ENCODE measurements around the gene MAB21L3. TPM values are rescaled to one million over a fixed set of nuclear protein-coding genes. Genes with fewer than 3 reads are reported as not detected.

MAB21L3 gene
- total RNA-seq, 1 donor from 2014 or later: not detected

GRCh38 chr1:116168277-116169032 is 57.3 kb downstream of the MAB21L3 start:
- intact Hi-C loops (cut with micrococcal nuclease): loop anchor here (1.0 kb wide), 2 partner anchors 16 to 29 kb away; no protein-coding TSS in a partner anchor
- DNase-seq: peak; percentile 95
- Mint-ChIP-seq H3K4me3 (peak overlapping the region; percentile 85), H3K4me1 (peaks cover 9% of the 10 kb centered on the region), H3K9me3 (no peaks in the 10 kb centered on the region), H3K27me3 (peaks cover 25% of the 10 kb centered on the region), H3K36me3 (ENCODE audit: low read depth) (no peaks in the 10 kb centered on the region), H3K27ac (peak overlapping the region; percentile 76)

GRCh38 chr1:116169898-116170297 is 58.7 kb downstream of the MAB21L3 start:
- H3K36me3 Mint-ChIP-seq (ENCODE audit: low read depth): no peaks in the 10 kb centered on the region
- no peak overlapping the region for H3K27ac Mint-ChIP-seq
- intact Hi-C loops (cut with micrococcal nuclease): no loop called here
- H3K4me1 Mint-ChIP-seq: peaks cover 9% of the 10 kb centered on the region
- no peak for DNase-seq
- no peaks in the 10 kb centered on the region for H3K9me3 Mint-ChIP-seq
- no peak overlapping the region for H3K4me3 Mint-ChIP-seq
- peaks cover 22% of the 10 kb centered on the region for H3K27me3 Mint-ChIP-seq

- H3K36me3 Mint-ChIP-seq (ENCODE audit: low read depth): no peaks in the 10 kb centered on the region
- H3K27me3 Mint-ChIP-seq: peaks cover 19% of the 10 kb centered on the region
- no peaks in the 10 kb centered on the region for H3K9me3 Mint-ChIP-seq
These were observed 59.8 kb downstream of the MAB21L3 start for GRCh38 chr1:116170721-116171589.

GRCh38 chr1:116172666-116173065 is 61.5 kb downstream of the MAB21L3 start:
- H3K4me1 Mint-ChIP-seq: peaks cover 7% of the 10 kb centered on the region
- DNase-seq: no peak
- no peaks in the 10 kb centered on the region for H3K9me3 Mint-ChIP-seq
- no peak overlapping the region for H3K27ac Mint-ChIP-seq
- peaks cover 24% of the 10 kb centered on the region for H3K27me3 Mint-ChIP-seq
- no peaks in the 10 kb centered on the region for H3K36me3 Mint-ChIP-seq (ENCODE audit: low read depth)
- intact Hi-C loops (cut with micrococcal nuclease): no loop called here
- no peak overlapping the region for H3K4me3 Mint-ChIP-seq

More at GRCh38 chr1:116170721-116171589, 59.8 kb downstream of the MAB21L3 start:
- Mint-ChIP-seq H3K4me3 (no peak overlapping the region), H3K27ac (no peak overlapping the region), H3K4me1 (peaks cover 9% of the 10 kb centered on the region)
- intact Hi-C loops (cut with micrococcal nuclease): no loop called here
- no peak for DNase-seq

- intact Hi-C loops (cut with micrococcal nuclease): no loop called here
- Mint-ChIP-seq H3K27ac (no peak overlapping the region), H3K27me3 (peaks cover 19% of the 10 kb centered on the region), H3K36me3 (ENCODE audit: low read depth) (no peaks in the 10 kb centered on the region), H3K9me3 (no peaks in the 10 kb centered on the region), H3K4me3 (no peak overlapping the region), H3K4me1 (no peaks in the 10 kb centered on the region)
- DNase-seq: no peak
These were observed 64.4 kb downstream of the MAB21L3 start for GRCh38 chr1:116175611-116176010.

GRCh38 chr1:116176306-116176789 is 65.1 kb downstream of the MAB21L3 start:
- Mint-ChIP-seq H3K4me1 (no peaks in the 10 kb centered on the region), H3K36me3 (ENCODE audit: low read depth) (no peaks in the 10 kb centered on the region), H3K27me3 (peaks cover 17% of the 10 kb centered on the region), H3K9me3 (no peaks in the 10 kb centered on the region), H3K4me3 (no peak overlapping the region), H3K27ac (no peak overlapping the region)
- DNase-seq: no peak
- intact Hi-C loops (cut with micrococcal nuclease): no loop called here

GRCh38 chr1:116177861-116178260 is 66.7 kb downstream of the MAB21L3 start:
- H3K9me3 Mint-ChIP-seq: no peaks in the 10 kb centered on the region
- H3K27me3 Mint-ChIP-seq: peaks cover 8% of the 10 kb centered on the region
- H3K27ac Mint-ChIP-seq: no peak overlapping the region
- H3K36me3 Mint-ChIP-seq (ENCODE audit: low read depth): no peaks in the 10 kb centered on the region
- intact Hi-C loops (cut with micrococcal nuclease): no loop called here
- no peaks in the 10 kb centered on the region for H3K4me1 Mint-ChIP-seq
- DNase-seq: no peak
- H3K4me3 Mint-ChIP-seq: no peak overlapping the region

GRCh38 chr1:116178837-116179236 is 67.6 kb downstream of the MAB21L3 start:
- no peak for DNase-seq
- no peaks in the 10 kb centered on the region for H3K9me3 Mint-ChIP-seq
- intact Hi-C loops (cut with micrococcal nuclease): no loop called here
- no peaks in the 10 kb centered on the region for H3K36me3 Mint-ChIP-seq (ENCODE audit: low read depth)
- no peak overlapping the region for H3K27ac Mint-ChIP-seq
- peaks cover 11% of the 10 kb centered on the region for H3K27me3 Mint-ChIP-seq
- no peak overlapping the region for H3K4me3 Mint-ChIP-seq
- no peaks in the 10 kb centered on the region for H3K4me1 Mint-ChIP-seq

- intact Hi-C loops (cut with micrococcal nuclease): no loop called here
- Mint-ChIP-seq H3K4me1 (no peaks in the 10 kb centered on the region), H3K27ac (no peak overlapping the region), H3K9me3 (no peaks in the 10 kb centered on the region), H3K27me3 (peaks cover 16% of the 10 kb centered on the region), H3K4me3 (no peak overlapping the region), H3K36me3 (ENCODE audit: low read depth) (no peaks in the 10 kb centered on the region)
- no peak for DNase-seq
These were observed 68.2 kb downstream of the MAB21L3 start for GRCh38 chr1:116179419-116179818.

- Mint-ChIP-seq H3K4me3 (no peak overlapping the region), H3K27me3 (peaks cover 16% of the 10 kb centered on the region), H3K36me3 (ENCODE audit: low read depth) (no peaks in the 10 kb centered on the region), H3K27ac (no peak overlapping the region), H3K4me1 (no peaks in the 10 kb centered on the region), H3K9me3 (no peaks in the 10 kb centered on the region)
- DNase-seq: no peak
- intact Hi-C loops (cut with micrococcal nuclease): no loop called here
These were observed 68.8 kb downstream of the MAB21L3 start for GRCh38 chr1:116179964-116180363.

GRCh38 chr1:116182019-116182714 is 71.0 kb downstream of the MAB21L3 start:
- Mint-ChIP-seq H3K9me3 (no peaks in the 10 kb centered on the region), H3K4me1 (no peaks in the 10 kb centered on the region), H3K27ac (no peak overlapping the region), H3K27me3 (peaks cover 26% of the 10 kb centered on the region), H3K4me3 (no peak overlapping the region), H3K36me3 (ENCODE audit: low read depth) (no peaks in the 10 kb centered on the region)
- intact Hi-C loops (cut with micrococcal nuclease): no loop called here
- DNase-seq: no peak

Data from activated CD4-positive, alpha-beta T cell treated with anti-CD3 and anti-CD28 coated beads, Interleukin-2, amount 10 ng/mL, durations not matched to agents 24 days and 14 days (primary cell).